K562 (cell line): ENCODE data around the gene ACVR1C. TPM values are rescaled to one million over a fixed set of nuclear protein-coding genes. Genes with fewer than 3 reads are reported as not detected.

Experiments used
- ATAC-seq: fragments of 200-7000 bp; cut with Tn5 transposase; 3 replicates; pipeline ENCODE4 v1.9.1; 2020; ENCODE audit warnings: moderate library complexity
- BruUV-seq: library from RNA; stranded (reverse); fragments of 400-500 nt; replicated peaks from 2 replicates; lab custom pipeline; 2021; lab: Mats Ljungman, UMichigan
- CTCF ChIA-PET: fragments of 300-600 bp; formaldehyde crosslinking; extraction: SDS; loops from one replicate; lab custom pipeline; 2021; ENCODE audit warnings: low intra/inter-chr PET ratio; lab: Yijun Ruan, JAX
- POLR2A ChIA-PET: fragments of 300-600, 350-650 bp; sonication (Branson Sonifier 250); formaldehyde crosslinking; extraction: SDS; loops from one replicate; lab custom pipeline; 2021; ENCODE audit warnings: antibody characterized with exemption, inconsistent platforms; lab: Yijun Ruan, JAX
- DNase-seq, 4 experiments: peaks; one replicate each; pipeline versions ENCODE4 v3.0.0 to v3.0.0-alpha.2; 2011 to 2018; ENCODE audit warnings: low spot score in 3 of 4, mixed read lengths in 3 of 4; ENCODE audit errors: extremely low read depth in 1 of 4
- FAIRE-seq: peaks from 2 replicates; lab custom pipeline; 2011; peaks lifted over from hg19 to GRCh38; lab: Jason Lieb, UNC
- H2AFZ ChIP-seq: 2 replicates; pipeline ENCODE4 v1.6.0; 2011; ENCODE audit warnings: low read depth, low read length, control low read depth, inconsistent platforms
- H3K27ac ChIP-seq: fragments of 200-600 bp; 3 replicates; pipeline ENCODE4 v1.8.0; 2011; ENCODE audit warnings: low read depth, mild to moderate bottlenecking, control low read depth, inconsistent platforms, low read length, moderate library complexity, mixed read lengths; ENCODE audit errors: extremely low read depth
- H3K27me3 ChIP-seq, 2 experiments: fragments of 300-600 bp in 1 of 2; 2 replicates in 1 of 2; 3 replicates in 1 of 2; pipeline versions ENCODE4 v1.6.0 to v1.8.0; 2011; ENCODE audit warnings: inconsistent platforms in 2 of 2, low read length in 2 of 2, mild to moderate bottlenecking in 1 of 2, mixed read lengths in 1 of 2, moderate library complexity in 1 of 2; ENCODE audit not compliant: control insufficient read depth in 2 of 2, insufficient read depth in 2 of 2
- H3K36me3 ChIP-seq: fragments of 300-600 bp; 3 replicates; pipeline ENCODE4 v1.8.0; 2011; ENCODE audit warnings: mild to moderate bottlenecking, low read length, inconsistent platforms; ENCODE audit not compliant: control insufficient read depth, insufficient read depth
- H3K4me1 ChIP-seq, 2 experiments: fragments of 200-600 bp in 1 of 2; replicated peaks in 1 of 2; 2 replicates in 1 of 2; 3 replicates in 1 of 2; pipeline versions ENCODE4 v1.5.1 to v1.8.0; 2011; ENCODE audit warnings: inconsistent platforms in 2 of 2, low read length in 2 of 2, mild to moderate bottlenecking in 1 of 2, mixed read lengths in 1 of 2, moderate library complexity in 1 of 2; ENCODE audit not compliant: control insufficient read depth in 2 of 2, insufficient read depth in 2 of 2
- H3K4me2 ChIP-seq: 2 replicates; pipeline ENCODE4 v1.6.1; 2011; ENCODE audit warnings: low read length, control low read depth, inconsistent platforms, mixed read lengths; ENCODE audit not compliant: insufficient read depth
- H3K4me3 ChIP-seq: fragments of 200-600 bp; sonication (generic), shearing (Covaris generic); 2 replicates; pipeline ENCODE4 v1.5.1; 2016; ENCODE audit warnings: control low read depth, inconsistent platforms
- H3K79me2 ChIP-seq: fragments of 200-600 bp; 3 replicates; pipeline ENCODE4 v1.8.0; 2011; ENCODE audit warnings: low read length, inconsistent platforms; ENCODE audit not compliant: control insufficient read depth, insufficient read depth
- H3K9ac ChIP-seq, 2 experiments: 2 replicates each; pipeline versions ENCODE4 v1.6.0 to v1.6.1; 2011; ENCODE audit warnings: low read depth in 2 of 2, low read length in 2 of 2, control low read depth in 1 of 2, inconsistent platforms in 1 of 2, mild to moderate bottlenecking in 1 of 2, mixed read lengths in 1 of 2; ENCODE audit not compliant: insufficient read depth in 1 of 2
- H3K9me1 ChIP-seq: one replicate; pipeline ENCODE4 v1.6.0; 2011; ENCODE audit warnings: inconsistent platforms, mild to moderate bottlenecking, low read length, moderate library complexity; ENCODE audit not compliant: control insufficient read depth, insufficient read depth
- H3K9me3 ChIP-seq: replicated peaks from 2 replicates; pipeline ENCODE4 v1.5.1; 2011; ENCODE audit warnings: low read depth, low read length, inconsistent platforms; ENCODE audit not compliant: control insufficient read depth, insufficient read depth
- H4K20me1 ChIP-seq: replicated peaks from 2 replicates; pipeline ENCODE4 v1.6.1; 2011; ENCODE audit warnings: low read length, inconsistent platforms, mixed read lengths; ENCODE audit not compliant: control insufficient read depth, insufficient read depth
- CREBBP ChIP-seq: IDR thresholded peaks from one replicate; pipeline ENCODE4 v1.6.1; 2012; ENCODE audit warnings: low read depth, mild to moderate bottlenecking, control low read depth, inconsistent platforms, low read length
- DIDO1 ChIP-seq: fragments of 450-650 bp; IDR thresholded peaks from 2 replicates; pipeline ENCODE4 v1.6.1; 2016; ENCODE audit warnings: low read depth, missing biosample characterization, missing genetic modification characterization
- E2F1 ChIP-seq: sonication (generic); formaldehyde crosslinking; IDR thresholded peaks from 2 replicates; pipeline ENCODE4 v1.8.1; 2023; ENCODE audit warnings: mild to moderate bottlenecking, missing genetic modification reagents, moderate library complexity
- HMGXB4 ChIP-seq: sonication (generic); formaldehyde crosslinking; IDR thresholded peaks from 2 replicates; pipeline ENCODE4 v1.8.1; 2023; ENCODE audit warnings: mild to moderate bottlenecking, missing genetic modification reagents
- NCOA2 ChIP-seq, 2 experiments: fragments of 450-650 bp; IDR thresholded peaks; 2 replicates each; pipeline ENCODE4 v1.6.1; 2018; ENCODE audit warnings: mild to moderate bottlenecking in 2 of 2, moderate library complexity in 1 of 2; ENCODE audit not compliant: partially characterized antibody in 2 of 2
- NR0B1 ChIP-seq: fragments of 450-650 bp; IDR thresholded peaks from one replicate; pipeline ENCODE4 v1.6.1; 2018; ENCODE audit warnings: mild to moderate bottlenecking, moderate library complexity; ENCODE audit not compliant: partially characterized antibody
- ZC3H11A ChIP-seq: IDR thresholded peaks from 2 replicates; pipeline ENCODE4 v1.6.1; 2012; ENCODE audit warnings: low read depth, low read length, improper control_type of control experiment
- ZNF133 ChIP-seq: fragments of 250-450 bp; sonication (Bioruptor Pico); IDR thresholded peaks from 2 replicates; pipeline ENCODE4 v1.4.0; 2020; ENCODE audit warnings: mild to moderate bottlenecking
- ZNF253 ChIP-seq: fragments of 250-450 bp; sonication (Bioruptor Pico); conservative IDR thresholded peaks from 2 replicates; pipeline ENCODE4 v1.6.1; 2021; ENCODE audit warnings: mild to moderate bottlenecking
- WGBS: fragments of 100-300 bp; shearing (Covaris generic); methylation state at CpG from one replicate; pipeline ENCODE4 v1.1.6; 2016; ENCODE audit warnings: low coverage, mixed read lengths; ENCODE audit not compliant: insufficient coverage; ENCODE audit errors: missing lambda C conversion rate; 5-methylcytosine and 5-hydroxymethylcytosine counted together
- in situ Hi-C: fragments of 300-500 bp; cut with MboI; formaldehyde crosslinking; loops from 4 replicates; pipeline ENCODE4 v1.15.0; 2018; ENCODE audit warnings: inconsistent platforms, mixed read lengths
- intact Hi-C: fragments of 100-400 bp; cut with micrococcal nuclease; formaldehyde crosslinking; loops from 2 replicates; pipeline ENCODE4 v1.14.2; 2022
- polyA plus RNA-seq, 8 experiments: library from polyadenylated mRNA; depleted of rRNA in 4 of 8; stranded (reverse) in 5 of 8; unstranded in 3 of 8; fragments of >200 nt; fragmentation: Nextera tagmentation in 2 of 8; fragmentation: Illumina TruSeq in 1 of 8; extraction: Ambion mirVana in 2 of 8; extraction: Trizol in 1 of 8; gene quantifications; 2 replicates each; pipeline versions ENCODE4 v1.2.1 to v1.2.3, GENCODE V29; 2011 to 2014; ENCODE audit warnings: inconsistent platforms in 1 of 8, missing spikeins in 1 of 8
- total RNA-seq, 7 experiments: library from RNA; depleted of rRNA in 6 of 7; stranded (reverse); fragments of >200 nt in 6 of 7; fragmentation: Illumina TruSeq in 2 of 7; extraction: Trizol in 2 of 7; gene quantifications; 2 replicates each; pipeline versions ENCODE4 v1.2.1 to v1.2.3, GENCODE V29; 2011 to 2021; ENCODE audit warnings: low replicate concordance in 1 of 7
- TF ChIP-seq, protein P1 (sequence below): sonication (generic); formaldehyde crosslinking; IDR thresholded peaks from 2 replicates; pipeline ENCODE4 v1.8.0; 2022; ENCODE audit warnings: mild to moderate bottlenecking, missing genetic modification reagents
- TF ChIP-seq, protein P2 (sequence below): fragments of 250-450 bp; sonication (Bioruptor Pico); IDR thresholded peaks from 2 replicates; pipeline ENCODE4 v1.4.0; 2020; ENCODE audit warnings: mild to moderate bottlenecking, moderate library complexity
- TF ChIP-seq, protein P3 (sequence below), 2 experiments: fragments of 450-650 bp; conservative IDR thresholded peaks; 2 replicates each; pipeline ENCODE4 v1.6.1; 2017; ENCODE audit warnings: mild to moderate bottlenecking in 2 of 2, moderate library complexity in 2 of 2

Gene ACVR1C
- total and polyA plus RNA-seq, 9 of the 15 experiments (the other 6 are each of a cell fraction or from before 2014, with no cell fraction given), result 0.05 to 0.58 (median 0.28) TPM

DNA sequence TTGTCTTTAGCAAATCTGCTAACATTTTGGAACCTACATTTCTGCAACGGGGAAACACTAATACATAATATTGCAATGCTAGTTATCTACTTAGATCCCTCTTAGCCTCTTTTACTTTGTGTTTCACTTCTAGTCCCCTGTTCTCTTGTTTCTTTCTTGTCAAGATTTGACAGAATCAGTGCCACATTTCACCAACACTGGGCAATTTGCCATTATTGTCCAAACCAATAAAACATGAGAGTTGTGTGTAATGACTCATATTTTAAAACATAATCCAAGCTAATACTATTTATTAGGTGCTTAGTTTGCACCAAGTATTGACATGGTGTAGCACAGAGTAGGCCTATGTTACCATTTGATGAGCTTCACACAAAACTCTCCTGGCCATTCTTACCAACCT lies 33.7 kb upstream of the ACVR1C start:
- Histone ChIP-seq H3K36me3 (no peaks in the 10 kb centered on the region), H3K9me3 (no peaks in the 10 kb centered on the region), H3K4me2 (no peak overlapping the region), H3K9ac (no peak overlapping the region), H3K79me2 (no peaks in the 10 kb centered on the region), H3K4me3 (no peak overlapping the region), H3K4me1 (no peaks in the 10 kb centered on the region), H3K27me3 (peaks cover 0 to 8% of the 10 kb centered on the region in 2 experiments; a peak in 3 of 5 replicates), H3K27ac (no peak overlapping the region), H2AFZ (no peak overlapping the region), H3K9me1 (no peaks in the 10 kb centered on the region), H4K20me1 (no peaks in the 10 kb centered on the region)
- ATAC-seq, result no peak
- 0% methylated on average over 1 of the region's 1 CpG for WGBS
- CTCF ChIA-PET, result no interaction called here
- no peak for DNase-seq
- no TSS peak for BruUV-seq
- FAIRE-seq, result no peak
- POLR2A ChIA-PET, result no interaction called here
- intact Hi-C loops (no loop called here), in situ Hi-C loops (no loop called here)
- TF ChIP-seq, protein P1, sequence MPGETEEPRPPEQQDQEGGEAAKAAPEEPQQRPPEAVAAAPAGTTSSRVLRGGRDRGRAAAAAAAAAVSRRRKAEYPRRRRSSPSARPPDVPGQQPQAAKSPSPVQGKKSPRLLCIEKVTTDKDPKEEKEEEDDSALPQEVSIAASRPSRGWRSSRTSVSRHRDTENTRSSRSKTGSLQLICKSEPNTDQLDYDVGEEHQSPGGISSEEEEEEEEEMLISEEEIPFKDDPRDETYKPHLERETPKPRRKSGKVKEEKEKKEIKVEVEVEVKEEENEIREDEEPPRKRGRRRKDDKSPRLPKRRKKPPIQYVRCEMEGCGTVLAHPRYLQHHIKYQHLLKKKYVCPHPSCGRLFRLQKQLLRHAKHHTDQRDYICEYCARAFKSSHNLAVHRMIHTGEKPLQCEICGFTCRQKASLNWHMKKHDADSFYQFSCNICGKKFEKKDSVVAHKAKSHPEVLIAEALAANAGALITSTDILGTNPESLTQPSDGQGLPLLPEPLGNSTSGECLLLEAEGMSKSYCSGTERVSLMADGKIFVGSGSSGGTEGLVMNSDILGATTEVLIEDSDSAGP (CRISPR knock-in tag), result no peak
- no peak for TF ChIP-seq DIDO1 (tag)
- TF ChIP-seq, protein P2, sequence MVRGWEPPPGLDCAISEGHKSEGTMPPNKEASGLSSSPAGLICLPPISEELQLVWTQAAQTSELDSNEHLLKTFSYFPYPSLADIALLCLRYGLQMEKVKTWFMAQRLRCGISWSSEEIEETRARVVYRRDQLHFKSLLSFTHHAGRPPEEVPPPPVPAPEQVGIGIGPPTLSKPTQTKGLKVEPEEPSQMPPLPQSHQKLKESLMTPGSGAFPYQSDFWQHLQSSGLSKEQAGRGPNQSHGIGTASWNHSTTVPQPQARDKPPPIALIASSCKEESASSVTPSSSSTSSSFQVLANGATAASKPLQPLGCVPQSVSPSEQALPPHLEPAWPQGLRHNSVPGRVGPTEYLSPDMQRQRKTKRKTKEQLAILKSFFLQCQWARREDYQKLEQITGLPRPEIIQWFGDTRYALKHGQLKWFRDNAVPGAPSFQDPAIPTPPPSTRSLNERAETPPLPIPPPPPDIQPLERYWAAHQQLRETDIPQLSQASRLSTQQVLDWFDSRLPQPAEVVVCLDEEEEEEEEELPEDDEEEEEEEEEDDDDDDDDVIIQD (CRISPR knock-in tag), result no peak
- no peak for TF ChIP-seq HMGXB4 (CRISPR knock-in tag)
- no peak for TF ChIP-seq ZC3H11A
- no peak for TF ChIP-seq NR0B1
- no peak for TF ChIP-seq ZNF253 (CRISPR knock-in tag)
- TF ChIP-seq E2F1 (CRISPR knock-in tag), result no peak
- TF ChIP-seq, protein P3, sequence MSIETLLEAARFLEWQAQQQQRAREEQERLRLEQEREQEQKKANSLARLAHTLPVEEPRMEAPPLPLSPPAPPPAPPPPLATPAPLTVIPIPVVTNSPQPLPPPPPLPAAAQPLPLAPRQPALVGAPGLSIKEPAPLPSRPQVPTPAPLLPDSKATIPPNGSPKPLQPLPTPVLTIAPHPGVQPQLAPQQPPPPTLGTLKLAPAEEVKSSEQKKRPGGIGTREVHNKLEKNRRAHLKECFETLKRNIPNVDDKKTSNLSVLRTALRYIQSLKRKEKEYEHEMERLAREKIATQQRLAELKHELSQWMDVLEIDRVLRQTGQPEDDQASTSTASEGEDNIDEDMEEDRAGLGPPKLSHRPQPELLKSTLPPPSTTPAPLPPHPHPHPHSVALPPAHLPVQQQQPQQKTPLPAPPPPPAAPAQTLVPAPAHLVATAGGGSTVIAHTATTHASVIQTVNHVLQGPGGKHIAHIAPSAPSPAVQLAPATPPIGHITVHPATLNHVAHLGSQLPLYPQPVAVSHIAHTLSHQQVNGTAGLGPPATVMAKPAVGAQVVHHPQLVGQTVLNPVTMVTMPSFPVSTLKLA (conservative IDR thresholded peaks at IDR 0.05), result no peak
- no peak for TF ChIP-seq ZNF133
- no peak for TF ChIP-seq CREBBP
- no peak for TF ChIP-seq NCOA2 (IDR thresholded peaks at IDR 0.05; ENCODE audit: partially characterized antibody in 2 of 2)
